Stimulated activated CD4-positive, alpha-beta T cell treated with anti-CD3 and anti-CD28 coated beads, TNF-alpha, amount 100 ng/mL, for 4 hours (primary cell): Measurements from ENCODE around the gene CRACR2A.
A peak's percentile ranks its signal among the peaks of the same experiment; 100 is the strongest.

Experiments
- DNase-seq, 3 experiments: peaks; one replicate each; pipeline ENCODE4 v3.0.0-alpha.2; 2020; ENCODE audit warnings: low read depth in 3 of 3

The CRACR2A gene

GRCh38 chr12:3752741-3753486 is at the start of gene CRACR2A:
TSS of gene CRACR2A (minus strand) at chr12:3753109. CDS start at chr12:3696999, 56,110 bp downstream.
- DNase-seq, result peak; percentile 66 to 74 (median 70)

- no peak for DNase-seq
Measured at GRCh38 chr12:3797531-3798048, 44.7 kb upstream of the CRACR2A start.

GRCh38 chr12:3795492-3796133 is 42.7 kb upstream of the CRACR2A start:
- DNase-seq, result no peak

GRCh38 chr12:3795066-3795465 is 42.2 kb upstream of the CRACR2A start:
- no peak for DNase-seq

GRCh38 chr12:3792623-3793288 is 39.8 kb upstream of the CRACR2A start:
- no peak for DNase-seq

- DNase-seq, result no peak
Measured at GRCh38 chr12:3791256-3791874, 38.5 kb upstream of the CRACR2A start.

- DNase-seq, result no peak
Measured at GRCh38 chr12:3790642-3791041, 37.7 kb upstream of the CRACR2A start.

- no peak for DNase-seq
Measured at GRCh38 chr12:3789838-3790237, 36.9 kb upstream of the CRACR2A start.

- no peak for DNase-seq
Measured at GRCh38 chr12:3777206-3777809, 24.4 kb upstream of the CRACR2A start.

- no peak for DNase-seq
Measured at GRCh38 chr12:3775385-3776035, 22.6 kb upstream of the CRACR2A start.

GRCh38 chr12:3772380-3772779 is 19.5 kb upstream of the CRACR2A start:
- no peak for DNase-seq

GRCh38 chr12:3771853-3772252 is 18.9 kb upstream of the CRACR2A start:
- no peak for DNase-seq

- DNase-seq, result no peak
Measured at GRCh38 chr12:3770891-3771290, 18.0 kb upstream of the CRACR2A start.

GRCh38 chr12:3768911-3769447 is 16.1 kb upstream of the CRACR2A start:
- DNase-seq, result no peak

- DNase-seq, result no peak
Measured at GRCh38 chr12:3761116-3761735, 8.3 kb upstream of the CRACR2A start.

GRCh38 chr12:3759878-3760277 is 7.0 kb upstream of the CRACR2A start:
- DNase-seq, result no peak

GRCh38 chr12:3757261-3757660 is 4.4 kb upstream of the CRACR2A start:
- DNase-seq, result no peak

- no peak for DNase-seq
Measured at GRCh38 chr12:3755898-3756297, 3.0 kb upstream of the CRACR2A start.

- no peak for DNase-seq
Measured at GRCh38 chr12:3753544-3754284, 805 bp upstream of the CRACR2A start.
